CD4-positive, alpha-beta T cell treated with Interleukin-4 for 4 hours (primary cell): ENCODE measurements around the gene KANK2.

Experiments
- DNase-seq: peaks from one replicate; pipeline ENCODE4 v3.0.0-alpha.2; 2020

The KANK2 gene

DNA sequence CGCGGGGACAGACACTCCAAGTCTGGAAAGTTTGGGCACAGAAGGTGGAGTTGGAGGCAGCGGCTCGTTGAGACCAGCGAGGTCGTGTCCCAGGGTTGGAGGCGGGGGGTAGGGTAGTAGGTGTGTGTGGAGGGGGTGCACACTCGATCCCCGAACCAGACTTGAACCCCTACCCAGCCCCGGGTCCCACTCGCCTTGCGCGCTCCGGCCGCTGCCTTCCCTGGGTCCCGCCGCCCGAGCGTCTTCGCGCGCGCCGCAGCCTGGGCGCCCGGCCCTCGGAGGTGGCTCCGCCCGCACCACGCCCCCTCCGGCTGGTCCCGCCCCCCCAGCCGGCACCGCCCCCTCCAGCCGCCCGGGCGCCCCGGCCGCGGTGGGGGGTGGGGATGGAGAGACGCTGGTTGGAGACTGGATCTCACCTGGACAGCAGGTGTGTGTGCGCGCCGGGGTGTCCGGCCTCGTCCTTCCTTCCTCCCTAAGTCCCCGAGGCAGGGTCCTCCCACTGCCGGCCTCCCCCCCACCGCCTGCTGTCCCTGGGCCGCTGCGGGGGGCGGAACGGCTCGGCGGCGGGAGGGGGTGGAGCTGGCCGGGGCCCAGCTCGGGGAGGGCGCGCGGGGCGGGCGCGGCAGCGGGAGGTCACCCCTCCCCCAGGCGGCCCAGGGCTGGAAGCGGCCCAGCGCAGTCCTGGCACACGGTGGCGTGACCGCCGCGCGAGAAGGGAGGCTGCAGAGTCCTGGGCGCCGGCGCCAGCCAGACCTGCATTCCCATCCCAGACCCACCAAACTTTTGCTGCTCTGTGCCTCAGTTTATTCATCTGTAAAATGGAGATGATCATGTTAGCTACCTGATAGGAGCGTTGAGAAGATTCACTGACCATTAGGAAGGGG is at the start of gene KANK2:
Gene KANK2, minus strand, starts transcription at position 255 of the 884 bp plus-strand sequence. CDS start 3,034 bp downstream, outside the sequence.
- DNase-seq: peak; percentile 47

DNA sequence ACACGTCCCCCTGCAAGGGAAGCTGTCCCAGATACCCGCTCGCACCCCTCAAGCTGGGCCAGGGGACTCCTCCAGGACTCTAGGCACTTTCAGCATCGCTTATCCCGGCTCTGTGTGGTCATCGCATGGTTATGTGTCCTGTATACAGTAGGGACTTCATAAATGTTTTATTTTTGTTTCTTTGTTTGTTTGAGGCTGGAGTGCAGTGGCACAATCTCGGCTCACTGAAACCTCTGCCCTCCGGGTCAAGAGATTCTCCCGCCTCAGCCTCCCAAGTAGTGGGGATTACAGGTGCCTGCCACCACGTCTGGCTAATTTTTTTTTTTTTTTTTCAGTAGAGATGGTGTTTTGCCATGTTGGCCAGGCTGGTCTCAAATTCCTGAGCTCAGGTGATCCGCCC is 49.6 kb upstream of the KANK2 start:
- DNase-seq: no peak

GRCh38 chr19:11244846-11245589 is 47.7 kb upstream of the KANK2 start:
- DNase-seq: no peak

DNA sequence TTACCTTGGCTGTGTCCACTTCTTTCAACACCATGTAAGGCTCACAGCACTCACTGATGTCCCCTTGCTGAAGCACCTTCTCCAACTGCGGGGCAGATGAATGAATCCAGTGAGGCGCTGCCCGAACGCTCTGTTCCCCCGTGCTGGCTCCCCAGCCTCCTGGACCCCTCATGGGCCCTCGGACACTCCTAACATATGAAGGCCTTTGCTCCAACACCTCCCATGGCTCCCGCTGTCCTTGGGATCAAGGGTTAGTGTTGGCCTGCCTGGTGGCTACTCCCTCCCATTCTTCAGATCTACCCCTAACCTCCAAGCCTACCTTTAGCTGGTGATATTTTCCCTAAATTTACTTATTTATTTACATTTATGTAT is 46.4 kb upstream of the KANK2 start:
- no peak for DNase-seq

- peak; percentile 61 for DNase-seq
These were observed 45.8 kb upstream of the KANK2 start for GRCh38 chr19:11242864-11243797.

DNA sequence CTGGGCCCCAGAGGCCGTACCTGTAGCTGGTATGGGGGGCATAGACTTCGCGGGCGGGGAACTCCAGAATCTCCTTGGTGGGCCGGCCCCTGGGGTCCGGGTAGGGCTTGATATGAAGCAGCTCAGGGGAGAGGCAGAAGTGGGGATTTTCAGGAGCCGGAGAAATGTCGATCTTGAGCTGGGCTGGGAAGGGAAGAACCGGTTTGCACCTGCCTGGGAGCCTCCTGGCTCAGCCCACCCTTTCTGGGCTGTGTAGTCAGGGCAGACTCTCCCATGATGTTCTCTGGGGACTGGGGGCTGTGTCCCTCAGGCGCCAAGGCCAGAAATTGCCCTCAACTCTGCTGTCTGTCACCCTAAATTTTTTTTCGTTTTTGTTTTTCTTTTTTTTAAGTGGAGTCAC is 44.7 kb upstream of the KANK2 start:
- no peak for DNase-seq

- no peak for DNase-seq
These were observed 42.7 kb upstream of the KANK2 start for GRCh38 chr19:11240008-11240444.

DNA sequence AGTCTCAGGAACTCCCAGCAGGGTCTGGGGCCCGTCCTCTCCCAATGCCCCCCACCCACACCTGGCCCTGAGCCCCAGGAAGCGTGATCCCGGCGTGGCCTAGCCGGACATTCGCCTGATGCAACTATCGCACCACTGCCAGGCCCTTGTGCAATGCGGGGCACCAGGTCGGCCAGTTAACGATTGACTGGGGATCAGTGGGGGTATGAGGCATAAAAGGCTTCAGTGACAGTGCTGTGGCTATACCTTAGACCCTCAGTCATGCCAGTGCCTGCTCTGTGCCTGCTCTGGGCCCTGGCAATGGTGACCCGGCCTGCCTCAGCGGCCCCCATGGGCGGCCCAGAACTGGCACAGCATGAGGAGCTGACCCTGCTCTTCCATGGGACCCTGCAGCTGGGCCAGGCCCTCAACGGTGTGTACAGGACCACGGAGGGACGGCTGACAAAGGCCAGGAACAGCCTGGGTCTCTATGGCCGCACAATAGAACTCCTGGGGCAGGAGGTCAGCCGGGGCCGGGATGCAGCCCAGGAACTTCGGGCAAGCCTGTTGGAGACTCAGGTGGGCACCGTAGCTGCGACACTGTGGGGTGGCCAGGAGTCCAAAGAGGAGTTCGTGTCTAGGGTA is 42.1 kb upstream of the KANK2 start, which contains the start of gene ANGPTL8:
Gene ANGPTL8, plus strand, starts transcription at position 243 of the 624 bp plus-strand sequence. Its CDS starts 19 bp downstream, at position 262.
- no peak for DNase-seq

DNA sequence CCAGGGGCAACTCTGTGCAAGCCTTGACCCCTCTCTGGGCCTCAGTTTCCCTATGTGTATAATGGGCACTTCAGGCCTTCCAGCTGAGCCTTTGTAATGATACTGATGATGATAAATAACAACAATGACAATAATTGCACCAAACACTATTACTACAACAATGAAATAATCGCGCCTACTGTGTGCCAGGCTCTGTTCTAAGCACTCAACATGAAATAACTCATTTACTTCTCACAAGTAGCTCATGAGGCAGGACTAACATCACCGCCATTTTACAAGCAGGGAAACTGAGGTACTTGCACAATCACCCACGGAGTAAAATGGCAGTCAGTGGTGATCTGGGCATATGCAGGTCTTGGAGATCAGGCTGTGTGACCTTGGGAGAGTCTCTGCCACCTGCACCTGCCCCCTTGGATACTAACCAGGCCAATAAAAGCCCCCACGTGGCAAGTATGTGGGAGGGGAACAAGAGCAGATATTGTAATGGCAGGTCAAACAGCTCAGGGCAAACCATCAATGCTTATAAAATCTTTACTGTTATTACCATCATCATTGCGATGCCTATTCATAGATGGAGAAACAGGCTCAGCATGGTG is 41.5 kb upstream of the KANK2 start:
- DNase-seq: no peak

DNA sequence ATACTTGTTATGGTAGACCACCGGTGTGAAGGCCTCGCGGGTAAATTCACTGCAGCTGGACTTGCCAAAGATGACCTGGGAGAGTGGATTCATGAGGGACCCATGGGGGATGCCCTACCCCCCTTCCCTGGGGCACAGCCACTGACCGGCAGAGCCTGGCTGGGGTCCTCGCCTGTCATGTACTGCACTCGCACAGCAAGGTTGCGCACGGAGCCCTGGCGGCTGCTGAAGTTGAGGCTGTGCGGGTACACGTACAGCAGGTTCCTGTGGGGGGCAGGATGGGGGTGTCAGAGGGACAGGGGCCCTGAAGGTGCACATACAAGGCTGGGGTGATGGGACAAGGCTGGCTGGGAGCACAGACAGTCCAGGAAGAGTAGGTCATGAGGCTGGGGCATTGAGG is 40.7 kb upstream of the KANK2 start:
- DNase-seq: no peak

GRCh38 chr19:11237321-11237720 is 40.0 kb upstream of the KANK2 start:
- DNase-seq: no peak

DNA sequence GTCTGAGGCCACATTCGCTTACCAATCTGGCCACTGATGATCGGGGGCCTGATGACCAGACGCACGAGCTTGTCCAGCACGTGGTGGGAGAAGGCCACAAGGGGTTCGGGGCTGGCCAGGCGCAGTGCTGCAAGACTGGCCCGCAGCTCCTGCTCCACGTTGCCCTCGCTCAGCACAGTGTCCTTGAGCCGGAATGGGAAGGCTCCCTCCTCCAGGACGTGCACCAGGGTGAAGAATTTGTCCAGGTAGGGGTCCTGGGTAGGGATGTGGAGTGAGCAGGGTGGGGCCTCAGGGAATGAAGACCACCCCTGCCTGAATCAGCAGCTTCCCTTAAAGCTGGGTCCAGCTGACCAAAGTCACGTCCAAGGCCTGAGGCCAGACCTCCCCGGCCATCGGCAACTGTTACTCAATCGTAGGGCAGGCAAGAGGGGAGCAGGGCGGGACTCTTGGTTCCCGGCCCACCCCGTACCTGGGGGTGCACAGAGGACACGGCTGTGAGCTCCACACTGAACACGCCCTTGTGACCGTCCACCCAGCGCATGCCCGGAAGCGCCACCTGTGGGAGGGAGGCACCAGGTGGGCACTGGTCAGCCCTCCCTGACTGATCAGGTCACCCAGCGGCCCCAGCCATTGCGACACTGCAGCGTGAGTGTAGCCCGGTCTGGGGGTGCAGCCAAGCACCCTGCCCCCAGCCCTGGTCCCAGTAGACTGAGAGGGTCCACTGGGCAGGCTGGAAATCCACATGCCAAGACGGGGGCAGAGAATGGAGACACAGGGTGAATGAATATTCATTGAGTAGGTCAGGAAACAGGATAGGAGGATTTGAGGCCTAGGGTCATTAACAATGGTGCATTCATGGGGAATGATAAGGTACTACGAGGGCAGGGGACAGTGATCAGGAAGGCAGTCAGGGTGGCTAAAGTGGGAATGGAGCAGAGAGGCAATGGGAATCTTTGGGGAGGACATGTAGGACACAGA is 39.3 kb upstream of the KANK2 start:
- no peak for DNase-seq

DNA sequence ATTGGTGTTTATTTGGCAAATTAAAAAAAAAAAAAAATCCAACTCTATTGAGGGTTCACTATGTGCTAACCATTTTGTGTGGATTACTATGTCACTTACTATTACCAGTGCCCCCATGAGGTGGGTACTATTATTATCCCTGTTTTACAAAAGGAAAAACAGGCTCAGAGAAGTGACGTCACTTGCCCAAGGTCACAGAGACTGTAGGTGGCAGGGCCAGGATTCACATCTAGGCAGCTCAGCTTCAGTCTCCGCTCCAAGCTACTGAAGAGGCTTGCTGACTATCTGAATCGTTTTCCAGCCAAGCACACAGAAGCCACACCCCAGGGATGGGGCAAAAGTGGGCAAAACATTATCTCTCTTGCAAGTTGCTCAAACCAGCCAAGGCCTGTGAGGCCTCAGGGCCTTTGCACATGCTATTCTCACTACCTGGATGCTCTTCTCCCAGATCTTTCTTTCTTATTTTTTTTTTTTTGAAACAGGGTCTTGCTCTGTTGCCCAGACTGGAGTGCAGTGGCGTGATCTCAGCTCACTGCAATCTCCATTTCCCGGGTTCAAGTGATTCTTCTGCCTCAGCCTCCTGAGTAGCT is 37.2 kb upstream of the KANK2 start:
- DNase-seq: no peak

- no peak for DNase-seq
These were observed 35.7 kb upstream of the KANK2 start for GRCh38 chr19:11233073-11233472.

GRCh38 chr19:11232555-11232954 is 35.2 kb upstream of the KANK2 start:
- no peak for DNase-seq

DNA sequence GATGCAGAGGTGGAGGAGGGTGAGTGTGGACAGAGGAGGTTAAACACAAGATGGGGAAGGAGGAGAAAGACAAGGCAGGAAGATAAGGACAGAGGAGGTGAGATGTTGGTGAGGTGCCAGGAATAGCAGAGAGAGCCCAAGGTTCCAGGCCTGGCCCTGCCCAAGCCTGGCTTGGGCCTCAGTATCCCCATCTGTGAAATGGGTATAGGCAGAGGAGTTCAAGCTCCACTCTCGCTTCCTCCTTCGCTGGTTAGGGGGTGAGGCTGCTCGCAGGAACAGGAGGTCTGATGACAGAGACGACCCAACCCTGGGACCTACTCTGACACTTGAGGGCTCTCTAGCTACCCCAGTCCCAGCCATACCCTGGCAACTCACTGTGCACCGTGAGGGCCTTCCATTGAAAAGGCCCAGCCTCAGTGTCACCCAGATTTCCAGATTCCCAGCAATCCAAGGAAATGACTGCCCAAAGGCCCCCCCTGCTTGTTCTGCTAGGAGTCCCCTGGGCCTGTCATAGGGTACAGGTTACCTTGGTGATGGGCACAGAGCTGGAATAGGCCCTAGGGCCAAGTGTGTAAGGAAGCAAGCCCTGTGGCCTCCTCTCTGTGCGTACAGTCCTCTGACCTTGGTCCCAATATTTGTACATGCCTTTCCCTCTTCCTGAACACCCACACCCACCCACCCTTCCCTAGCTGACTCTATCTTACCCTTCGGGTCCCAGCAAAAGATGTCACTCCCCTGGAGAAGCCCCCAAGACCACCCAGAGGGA is 33.5 kb upstream of the KANK2 start:
- DNase-seq: no peak

GRCh38 chr19:11227195-11227886 is 30.0 kb upstream of the KANK2 start:
- DNase-seq: no peak

DNA sequence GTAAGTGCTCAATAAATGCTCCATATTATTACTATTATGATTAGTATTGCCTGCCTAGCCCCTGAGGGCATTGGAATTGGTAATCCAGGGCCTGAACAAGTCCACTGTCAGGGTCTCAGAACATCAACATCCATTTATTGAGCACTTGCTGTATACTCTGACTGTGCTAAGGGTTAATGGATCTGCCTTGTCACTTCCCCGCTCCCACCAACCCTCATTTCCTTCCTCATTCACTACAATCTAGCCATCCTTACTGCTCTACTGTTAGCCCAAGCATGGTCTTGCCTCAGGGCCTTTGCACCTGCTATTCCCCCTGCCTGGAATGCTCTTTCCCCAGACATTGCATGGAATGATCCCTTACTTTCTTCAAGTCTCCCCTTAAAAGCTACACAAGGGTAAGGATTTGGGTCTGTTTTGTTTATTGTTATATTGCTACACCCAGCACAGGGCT is 29.4 kb upstream of the KANK2 start:
- no peak for DNase-seq

GRCh38 chr19:11225815-11226214 is 28.5 kb upstream of the KANK2 start:
- no peak for DNase-seq
